Natural killer cell (primary cell): Measurements from ENCODE around the gene ABHD17A. TPM values are rescaled to one million over a fixed set of nuclear protein-coding genes. Genes with fewer than 3 reads are reported as not detected.
"Not testable (repeated sequence)": the region's sequence is repeated elsewhere in the genome, so short reads cannot be mapped to it uniquely, and the experiment has no call there.

Source experiments
- ATAC-seq, 3 donors: fragments of 150-1000 bp in 2 of 3; fragments of 200-7000 bp in 1 of 3; cut with Tn5 transposase; 1 replicate in 1 of 3; 2 replicates in 2 of 3; pipeline ENCODE4 v1.10.0; 2021; ENCODE audit warnings: mild to moderate bottlenecking in 2 of 3, moderate library complexity in 2 of 3
- DNase-seq, 2 donors: peaks; one replicate each; pipeline versions ENCODE4 v3.0.0 to v3.0.0-alpha.2; 2013 to 2021; ENCODE audit warnings: mixed read lengths in 1 of 2
- H3K27ac ChIP-seq: one replicate; pipeline ENCODE4 v1.5.1; 2013; ENCODE audit warnings: mild to moderate bottlenecking, low read length
- H3K27me3 ChIP-seq: one replicate; pipeline ENCODE4 v1.6.1; 2013; ENCODE audit warnings: low read length; ENCODE audit not compliant: control insufficient read depth, insufficient read depth
- H3K36me3 ChIP-seq: one replicate; pipeline ENCODE4 v1.6.1; 2013; ENCODE audit warnings: low read length; ENCODE audit not compliant: control insufficient read depth, insufficient read depth
- H3K4me1 ChIP-seq: one replicate; pipeline ENCODE4 v1.6.1; 2013; ENCODE audit warnings: low read length; ENCODE audit not compliant: control insufficient read depth, insufficient read depth
- H3K4me3 ChIP-seq: one replicate; pipeline ENCODE4 v1.5.1; 2013; ENCODE audit warnings: low read length
- H3K9me3 ChIP-seq: one replicate; pipeline ENCODE4 v1.6.1; 2013; ENCODE audit warnings: low read length; ENCODE audit not compliant: control insufficient read depth, insufficient read depth
- H3K27ac Mint-ChIP-seq, 2 donors: one replicate each; pipeline ENCODE4 v1.8.0; 2022; ENCODE audit warnings: mild to moderate bottlenecking in 2 of 2, mixed read lengths in 2 of 2, moderate library complexity in 1 of 2
- H3K27me3 Mint-ChIP-seq, 2 donors: one replicate each; pipeline ENCODE4 v1.8.0; 2022; ENCODE audit warnings: low read depth in 2 of 2, mixed read lengths in 2 of 2
- H3K36me3 Mint-ChIP-seq: one replicate; pipeline ENCODE4 v1.8.0; 2022; ENCODE audit warnings: mixed read lengths
- H3K4me1 Mint-ChIP-seq, 2 donors: one replicate each; pipeline ENCODE4 v1.8.0; 2022; ENCODE audit warnings: mixed read lengths in 2 of 2
- H3K4me3 Mint-ChIP-seq: one replicate; pipeline ENCODE4 v1.8.0; 2022; ENCODE audit warnings: mild to moderate bottlenecking, moderate library complexity, mixed read lengths
- H3K9me3 Mint-ChIP-seq, 2 donors: one replicate each; pipeline ENCODE4 v1.8.0; 2022; ENCODE audit warnings: mixed read lengths in 2 of 2
- WGBS: methylation state at CpG from one replicate; pipeline ENCODE4 v1.1.7; 2013; ENCODE audit warnings: missing lambda C conversion rate; ENCODE audit not compliant: insufficient coverage; 5-methylcytosine and 5-hydroxymethylcytosine counted together
- intact Hi-C: fragments of 100-400 bp; cut with micrococcal nuclease; formaldehyde crosslinking; loops from one replicate; pipeline ENCODE4 v1.14.2; 2022
- total RNA-seq, 4 donors: library from RNA; stranded (reverse); fragments of 120-200 nt in 1 of 4; gene quantifications; one replicate each; pipeline versions ENCODE4 v1.2.3 to v1.2.4, GENCODE V29; 2013 to 2022
- TF ChIP-seq, protein P1 (sequence below): fragments of 200-600 bp; IDR thresholded peaks from one replicate; pipeline ENCODE4 v1.8.0; 2022; ENCODE audit warnings: antibody characterized with exemption

The ABHD17A gene
- total RNA-seq, 3 donors from 2014 or later (not counting 1 experiment from before 2014, with no cell fraction given): 554 to 652 (median 608) TPM

DNA sequence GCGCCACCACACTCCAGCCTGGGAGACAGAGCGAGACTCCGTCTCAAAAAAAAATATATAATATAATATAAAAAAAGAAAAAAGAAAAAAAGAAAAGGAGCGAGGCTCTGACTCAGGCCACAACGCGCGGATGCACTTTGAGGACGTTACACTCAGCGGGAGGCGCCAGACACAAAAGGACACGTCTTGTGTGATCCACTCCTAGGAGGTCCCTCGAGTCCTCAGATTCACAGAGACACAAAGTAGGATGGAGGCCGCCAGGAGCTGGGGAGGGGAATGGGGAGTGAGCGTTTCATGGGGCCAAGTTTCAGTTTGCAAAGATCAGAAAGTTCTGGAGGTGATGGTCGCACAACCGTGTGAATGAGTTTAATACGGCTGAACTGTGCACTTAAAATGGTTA, 8.5 kb upstream of the ABHD17A start:
- H3K4me3 Mint-ChIP-seq: no peak overlapping the region
- H3K4me1 Mint-ChIP-seq: peaks cover 12 to 36% of the 10 kb centered on the region in 2 donors
- H3K36me3 Mint-ChIP-seq: no peaks in the 10 kb centered on the region
- Histone ChIP-seq H3K4me1 (peaks cover 47% of the 10 kb centered on the region), H3K27ac (no peak overlapping the region), H3K27me3 (no peaks in the 10 kb centered on the region), H3K36me3 (no peaks in the 10 kb centered on the region), H3K4me3 (no peak overlapping the region), H3K9me3 (no peaks in the 10 kb centered on the region)
- ATAC-seq (no peak), DNase-seq (no peak)
- intact Hi-C loops: no loop called here
- H3K27ac Mint-ChIP-seq: peak overlapping the region in 1 of 2 donors; percentile 76
- no peaks in the 10 kb centered on the region for H3K27me3 Mint-ChIP-seq
- 90% methylated on average over 14 of the region's 17 CpGs for WGBS
- TF ChIP-seq, protein P1, sequence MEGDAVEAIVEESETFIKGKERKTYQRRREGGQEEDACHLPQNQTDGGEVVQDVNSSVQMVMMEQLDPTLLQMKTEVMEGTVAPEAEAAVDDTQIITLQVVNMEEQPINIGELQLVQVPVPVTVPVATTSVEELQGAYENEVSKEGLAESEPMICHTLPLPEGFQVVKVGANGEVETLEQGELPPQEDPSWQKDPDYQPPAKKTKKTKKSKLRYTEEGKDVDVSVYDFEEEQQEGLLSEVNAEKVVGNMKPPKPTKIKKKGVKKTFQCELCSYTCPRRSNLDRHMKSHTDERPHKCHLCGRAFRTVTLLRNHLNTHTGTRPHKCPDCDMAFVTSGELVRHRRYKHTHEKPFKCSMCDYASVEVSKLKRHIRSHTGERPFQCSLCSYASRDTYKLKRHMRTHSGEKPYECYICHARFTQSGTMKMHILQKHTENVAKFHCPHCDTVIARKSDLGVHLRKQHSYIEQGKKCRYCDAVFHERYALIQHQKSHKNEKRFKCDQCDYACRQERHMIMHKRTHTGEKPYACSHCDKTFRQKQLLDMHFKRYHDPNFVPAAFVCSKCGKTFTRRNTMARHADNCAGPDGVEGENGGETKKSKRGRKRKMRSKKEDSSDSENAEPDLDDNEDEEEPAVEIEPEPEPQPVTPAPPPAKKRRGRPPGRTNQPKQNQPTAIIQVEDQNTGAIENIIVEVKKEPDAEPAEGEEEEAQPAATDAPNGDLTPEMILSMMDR: no peak
- no peaks in the 10 kb centered on the region for H3K9me3 Mint-ChIP-seq

DNA sequence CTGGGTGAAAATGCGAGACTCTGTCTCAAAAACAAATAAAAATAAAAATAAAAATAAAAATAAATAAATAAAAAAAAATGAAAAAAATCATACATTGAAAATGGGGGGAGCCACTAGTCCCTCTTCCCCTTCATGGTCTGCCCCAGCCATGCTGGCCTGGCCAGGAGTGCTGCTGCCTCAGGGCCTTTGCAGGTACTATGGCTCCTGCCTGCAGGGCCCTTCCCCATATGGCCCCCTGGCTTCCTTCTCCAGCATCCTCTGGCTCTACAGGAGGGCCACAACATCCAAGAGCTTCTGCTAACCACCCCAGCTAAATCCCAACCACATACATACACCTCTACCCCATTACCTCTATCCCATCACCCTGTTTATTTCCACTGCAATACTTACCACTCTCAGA, 4.6 kb upstream of the ABHD17A start:
- no peak overlapping the region for H3K4me3 Mint-ChIP-seq
- intact Hi-C loops: no loop called here
- Histone ChIP-seq H3K4me3 (no peak overlapping the region), H3K27me3 (no peaks in the 10 kb centered on the region), H3K9me3 (no peaks in the 10 kb centered on the region), H3K27ac (no peak overlapping the region), H3K36me3 (no peaks in the 10 kb centered on the region), H3K4me1 (peaks cover 17% of the 10 kb centered on the region)
- WGBS: no CpG with 5 or more reads among the region's 1 CpG
- H3K27ac Mint-ChIP-seq: peak overlapping the region in 1 of 2 donors; percentile 38
- ATAC-seq: no peak
- TF ChIP-seq, protein P1: no peak
- H3K9me3 Mint-ChIP-seq: no peaks in the 10 kb centered on the region
- no peak for DNase-seq
- H3K36me3 Mint-ChIP-seq: no peaks in the 10 kb centered on the region
- no peaks in the 10 kb centered on the region for H3K27me3 Mint-ChIP-seq
- H3K4me1 Mint-ChIP-seq: peaks cover 0 to 23% of the 10 kb centered on the region in 2 donors

DNA sequence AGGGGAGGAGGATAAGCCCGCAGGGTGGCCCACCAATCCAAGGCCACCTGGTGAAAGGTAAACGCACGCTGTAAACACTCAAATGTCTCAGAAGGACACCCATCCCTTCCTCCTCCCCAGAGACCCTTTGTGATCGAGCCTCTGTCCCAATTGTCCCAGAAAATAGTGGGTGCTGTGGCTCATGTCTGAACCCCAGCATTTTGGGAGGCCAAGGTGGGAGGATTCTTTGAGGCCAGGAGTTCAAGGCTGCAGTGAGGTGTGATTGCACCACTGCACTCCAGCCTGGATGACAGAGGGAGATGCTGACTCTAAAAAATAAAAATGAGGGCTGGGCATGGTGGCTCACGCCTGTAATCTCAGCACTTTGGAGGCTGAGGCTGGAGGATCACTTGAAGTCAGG, 3.1 kb upstream of the ABHD17A start:
- no peak overlapping the region for H3K4me3 ChIP-seq
- no peak overlapping the region for H3K27ac Mint-ChIP-seq
- ATAC-seq (no peak), DNase-seq (no peak)
- peaks cover under 1% of the 10 kb centered on the region for H3K36me3 ChIP-seq
- H3K9me3 Mint-ChIP-seq: no peaks in the 10 kb centered on the region
- H3K4me3 Mint-ChIP-seq: no peak overlapping the region
- H3K27me3 ChIP-seq: no peaks in the 10 kb centered on the region
- peaks cover 12% of the 10 kb centered on the region for H3K36me3 Mint-ChIP-seq
- no peaks in the 10 kb centered on the region for H3K9me3 ChIP-seq
- intact Hi-C loops: no loop called here
- H3K27ac ChIP-seq: no peak overlapping the region
- 97% methylated on average over 5 of the region's 5 CpGs for WGBS
- peaks cover 22% of the 10 kb centered on the region for H3K4me1 ChIP-seq
- H3K27me3 Mint-ChIP-seq: no peaks in the 10 kb centered on the region
- TF ChIP-seq, protein P1: no peak
- H3K4me1 Mint-ChIP-seq: peaks cover 13 to 31% of the 10 kb centered on the region in 2 donors

DNA sequence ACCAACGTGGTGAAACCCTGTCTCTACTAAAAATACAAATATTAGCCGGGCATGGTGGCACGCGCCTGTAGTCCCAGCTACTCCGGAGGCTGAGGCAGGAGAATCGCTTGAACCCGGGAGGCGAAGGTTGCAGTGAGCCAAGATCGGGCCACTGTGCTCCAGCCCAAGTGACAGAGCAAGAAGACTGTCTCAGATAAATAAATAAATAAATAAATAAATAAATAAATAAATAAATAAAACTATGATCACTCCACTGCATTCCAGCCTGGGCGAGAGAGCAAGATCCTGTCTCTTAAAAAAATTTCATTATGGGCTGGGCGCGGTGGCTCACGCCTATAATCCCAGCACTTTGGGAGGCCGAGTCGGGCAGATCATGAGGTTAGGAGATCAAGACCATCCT, 1.1 kb upstream of the ABHD17A start:
- H3K4me3 ChIP-seq, H3K36me3 ChIP-seq, H3K9me3 Mint-ChIP-seq, ATAC-seq, H3K27me3 ChIP-seq, DNase-seq, H3K27ac ChIP-seq, H3K4me3 Mint-ChIP-seq, H3K9me3 ChIP-seq, intact Hi-C loops, H3K27ac Mint-ChIP-seq, H3K27me3 Mint-ChIP-seq: not testable (repeated sequence)
- Mint-ChIP-seq H3K4me1 (peaks cover 28 to 45% of the 10 kb centered on the region in 2 donors), H3K36me3 (peaks cover 20% of the 10 kb centered on the region)
- WGBS: 92% methylated on average over 14 of the region's 15 CpGs
- peaks cover 41% of the 10 kb centered on the region for H3K4me1 ChIP-seq
